GM19397 (cell line): Measurements from ENCODE around the gene KRTAP29-1.
"Not testable (repeated sequence)": the region's sequence is repeated elsewhere in the genome, so short reads cannot be mapped to it uniquely, and the experiment has no call there.

Experiments used
- ATAC-seq: cut with Tn5 transposase; IDR thresholded peaks from one replicate; pipeline ENCODE4 v1.9.1; 2021; ENCODE audit warnings: mild to moderate bottlenecking, moderate library complexity; ENCODE audit not compliant: unreplicated experiment

The KRTAP29-1 gene

DNA sequence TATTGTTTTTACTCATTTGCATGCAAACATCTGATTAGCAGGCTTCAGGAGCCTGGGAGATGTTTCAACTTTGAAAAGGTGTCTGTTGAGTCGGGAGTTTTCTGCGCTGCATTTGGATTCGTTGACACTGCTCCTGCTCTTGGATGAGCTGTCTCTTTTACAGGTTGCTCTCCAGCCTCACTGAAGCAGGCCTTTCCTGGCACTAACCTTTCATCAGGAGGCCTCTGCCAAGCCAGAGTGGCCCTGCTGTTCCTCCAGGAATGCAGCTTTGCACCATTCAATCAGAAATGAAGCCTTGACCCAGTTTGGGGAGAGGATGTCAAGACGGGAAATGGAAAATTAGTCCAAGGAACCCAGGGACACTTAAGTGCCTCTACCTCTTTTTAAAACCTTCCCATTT lies 330 bp upstream of the KRTAP29-1 start:
- no peak for ATAC-seq

DNA sequence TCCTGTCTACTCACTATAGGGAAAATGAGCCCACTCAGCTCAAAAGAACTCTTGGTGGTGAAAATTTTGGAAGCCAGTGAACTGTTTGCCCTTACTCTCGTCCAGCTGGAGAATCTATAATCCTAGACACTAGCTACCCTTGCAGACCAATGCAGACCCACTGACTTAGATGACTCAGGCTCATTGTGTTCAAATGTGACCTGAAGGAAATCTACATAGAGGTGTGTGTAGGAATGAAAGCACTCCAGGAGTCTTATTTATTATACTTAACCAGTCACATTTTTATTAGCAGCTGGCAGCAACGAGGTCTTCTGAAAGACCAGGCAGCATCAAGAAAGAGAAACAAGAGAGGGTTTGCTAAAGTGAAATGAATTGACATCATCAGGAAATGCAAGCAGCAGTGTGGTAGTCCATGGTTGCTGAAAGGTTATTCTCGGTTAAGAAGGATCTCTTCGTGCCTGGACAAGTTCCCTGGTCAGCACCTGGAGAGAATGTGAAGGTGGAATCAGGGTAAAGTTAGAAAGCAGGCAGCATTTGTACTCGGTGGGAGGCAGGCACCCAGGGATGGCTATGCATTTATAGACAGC lies 1.4 kb downstream of the KRTAP29-1 start:
- no peak for ATAC-seq

DNA sequence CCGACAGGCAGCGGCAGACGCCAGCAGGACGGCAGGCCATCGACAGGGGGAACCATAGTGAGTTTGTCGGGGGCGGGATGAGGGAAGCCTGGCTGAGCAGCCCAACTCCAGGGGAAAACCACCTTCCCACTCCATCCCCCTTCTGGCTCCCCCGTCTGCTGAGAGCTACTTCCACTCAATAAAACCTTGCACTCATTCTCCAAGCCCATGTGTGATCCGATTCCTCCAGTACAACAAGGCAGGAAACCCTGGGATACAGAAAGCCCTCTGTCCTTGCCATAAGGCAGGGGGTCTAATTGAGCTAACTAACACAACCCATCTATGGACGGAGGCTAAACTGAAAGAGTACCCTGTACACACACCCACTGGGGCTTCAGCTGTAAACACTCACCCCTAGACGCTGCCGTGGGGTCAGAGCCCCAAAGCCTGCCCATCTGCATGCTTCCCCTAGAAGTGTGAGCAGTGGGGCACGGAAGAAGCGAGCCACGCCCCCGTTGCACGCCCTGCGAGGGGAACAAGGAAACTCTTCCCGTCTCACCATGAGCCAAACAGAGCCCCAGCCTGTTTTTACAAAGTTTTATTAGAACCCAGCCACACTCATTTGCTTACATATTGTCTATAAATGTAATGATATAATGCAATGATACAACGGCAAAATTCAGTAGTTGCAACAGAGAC lies 4.1 kb downstream of the KRTAP29-1 start:
- ATAC-seq, result no peak

DNA sequence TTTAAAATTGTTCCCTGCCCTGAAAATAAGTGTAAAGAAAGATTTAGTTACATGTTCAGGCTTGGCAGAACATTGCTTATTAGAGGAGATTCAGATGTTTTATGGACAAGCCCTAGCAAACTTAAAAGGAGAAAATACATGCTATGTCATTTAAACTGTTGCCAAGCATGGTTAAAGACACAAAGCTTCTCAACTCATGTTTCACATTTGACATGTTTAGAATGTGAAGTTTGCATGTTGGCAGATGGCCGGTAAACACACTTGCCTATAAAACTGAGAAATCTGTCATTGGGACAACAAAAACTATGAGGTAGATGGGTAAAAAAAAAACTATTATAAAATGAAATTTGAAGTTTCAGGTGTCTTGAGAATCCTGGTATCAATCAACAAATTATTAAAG lies 5.8 kb downstream of the KRTAP29-1 start:
- no peak for ATAC-seq

DNA sequence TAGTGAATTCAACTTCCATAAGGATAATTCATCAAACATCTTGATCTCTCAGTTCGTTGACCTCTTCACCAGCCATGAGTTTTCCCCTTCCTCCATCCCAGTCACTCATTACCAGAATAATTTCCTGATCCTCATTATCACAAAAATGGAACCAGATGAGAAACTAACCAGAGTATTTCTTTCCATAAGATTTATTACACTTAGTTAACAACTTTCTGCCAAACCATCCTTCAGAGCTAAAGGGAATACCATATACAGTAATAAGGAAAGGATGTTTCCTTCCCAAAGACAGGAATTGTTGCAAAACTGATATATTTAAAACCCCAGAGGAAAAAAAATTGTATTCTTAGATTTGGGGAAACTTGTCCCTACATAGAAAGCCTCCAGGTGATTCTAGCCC lies 8.6 kb downstream of the KRTAP29-1 start:
- ATAC-seq, result no peak

DNA sequence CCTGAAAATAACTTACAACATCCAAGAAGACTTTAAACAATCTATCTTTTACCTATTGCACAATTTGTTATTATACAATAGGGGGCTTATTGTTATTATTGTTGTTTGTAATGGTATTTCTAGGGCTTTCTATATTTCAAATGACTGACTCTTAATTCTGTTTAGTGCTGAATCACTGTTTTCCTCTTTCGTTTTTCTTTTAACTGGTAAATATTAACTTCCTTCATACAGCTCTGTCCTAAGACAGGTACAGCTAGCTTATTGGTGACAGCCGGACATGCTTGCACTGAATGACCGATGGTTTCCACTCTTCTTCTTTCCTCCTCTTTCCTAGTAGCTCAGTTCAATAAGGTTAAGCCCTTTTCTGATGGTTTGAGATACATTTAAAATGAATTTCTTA lies 15.6 kb downstream of the KRTAP29-1 start:
- no peak for ATAC-seq

DNA sequence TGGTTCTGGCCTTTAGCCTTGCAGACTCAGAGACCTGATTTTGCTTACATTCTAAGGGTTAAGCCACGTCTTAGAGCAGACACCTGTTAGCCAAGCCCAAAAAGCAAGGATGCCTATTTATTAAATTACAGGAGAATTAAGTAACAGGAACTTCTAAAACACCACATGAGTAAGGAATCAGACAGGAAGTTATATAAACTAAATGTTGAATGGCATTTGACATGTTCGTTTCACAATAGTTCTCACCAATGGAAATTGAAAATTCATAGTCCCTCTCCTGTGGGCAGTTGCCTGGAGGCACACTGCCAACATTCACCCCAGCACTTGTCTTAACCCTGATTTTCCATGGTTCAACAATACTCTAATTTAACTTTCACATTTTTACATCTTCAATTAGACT lies 18.1 kb downstream of the KRTAP29-1 start:
- ATAC-seq, result no peak

DNA sequence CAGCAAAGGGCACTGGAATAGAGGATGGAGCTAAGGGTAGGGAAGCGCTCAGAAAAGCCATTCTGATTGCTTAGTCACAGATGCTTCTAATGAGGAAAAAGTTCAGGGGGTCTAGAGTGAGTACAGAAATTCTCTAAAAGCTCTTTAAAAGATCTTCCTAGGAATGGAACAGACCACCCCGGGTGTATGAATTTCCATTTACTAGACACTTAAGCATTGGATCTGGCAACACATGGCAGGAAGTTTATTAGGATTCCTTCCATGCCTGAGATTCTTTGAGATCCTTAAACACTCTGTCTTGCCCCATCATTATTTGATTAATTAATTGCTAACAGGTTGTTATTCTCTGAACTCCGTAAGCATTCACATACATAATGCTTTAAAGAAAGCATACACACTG lies 18.6 kb downstream of the KRTAP29-1 start:
- no peak for ATAC-seq

DNA sequence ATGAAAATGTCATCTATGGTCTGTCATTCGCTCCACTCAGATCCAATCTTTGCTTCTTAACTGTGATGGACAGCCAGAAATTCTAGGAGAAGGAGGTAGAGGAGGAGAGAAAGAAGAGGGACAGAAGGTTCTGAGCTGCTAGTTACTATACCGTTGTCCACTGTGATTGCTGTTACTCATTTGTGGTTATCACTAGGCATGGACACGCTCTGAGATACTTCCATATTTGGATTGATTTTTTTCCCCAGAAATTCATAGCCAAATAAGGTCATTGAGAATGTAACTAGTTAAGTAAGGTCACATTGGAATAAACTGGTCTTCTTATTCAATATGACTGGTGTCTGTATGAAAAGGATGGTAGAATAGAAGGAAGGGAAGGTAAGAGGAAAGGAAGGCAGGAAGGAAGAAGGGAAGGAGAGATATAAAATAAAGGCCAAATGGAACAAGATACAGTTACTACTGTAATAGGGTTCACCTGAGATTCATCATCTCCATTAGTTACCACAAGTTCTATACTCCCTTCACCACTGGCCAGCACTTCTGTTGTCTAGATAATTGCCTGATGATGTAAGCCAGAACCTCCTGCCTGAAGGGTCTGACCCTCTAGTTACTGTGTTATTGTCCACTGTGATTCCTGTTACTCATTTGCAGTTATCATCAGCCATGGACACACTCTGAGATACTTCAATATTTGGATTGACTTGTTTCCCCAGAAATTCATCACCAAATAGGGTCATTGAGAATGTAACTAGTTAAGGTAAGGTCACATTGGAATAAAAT lies 24.3 kb downstream of the KRTAP29-1 start:
- ATAC-seq, result no peak

DNA sequence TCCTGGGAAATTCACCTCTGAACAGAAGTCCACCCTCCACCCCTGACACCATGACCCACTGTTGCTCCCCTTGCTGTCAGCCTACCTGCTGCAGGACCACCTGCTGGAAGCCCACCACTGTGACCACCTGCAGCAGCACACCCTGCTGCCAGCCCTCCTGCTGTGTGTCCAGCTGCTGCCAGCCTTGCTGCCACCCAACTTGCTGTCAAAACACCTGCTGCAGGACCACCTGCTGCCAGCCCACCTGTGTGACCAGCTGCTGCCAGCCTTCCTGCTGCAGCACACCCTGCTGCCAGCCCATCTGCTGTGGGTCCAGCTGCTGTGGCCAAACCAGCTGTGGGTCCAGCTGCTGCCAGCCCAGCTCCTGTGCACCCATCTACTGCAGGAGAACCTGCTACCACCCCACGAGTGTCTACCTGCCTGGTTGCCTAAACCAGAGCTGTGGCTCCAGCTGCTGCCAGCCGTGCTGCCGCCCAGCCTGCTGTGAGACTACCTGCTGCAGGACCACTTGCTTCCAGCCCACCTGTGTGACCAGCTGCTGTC lies 26.9 kb downstream of the KRTAP29-1 start, which contains the start of gene KRTAP9-7:
KRTAP9-7 (plus strand) TSS at position 51 of the 543 bp plus-strand sequence; CDS start at position 51, 0 bp downstream.
- ATAC-seq, result not testable (repeated sequence)

DNA sequence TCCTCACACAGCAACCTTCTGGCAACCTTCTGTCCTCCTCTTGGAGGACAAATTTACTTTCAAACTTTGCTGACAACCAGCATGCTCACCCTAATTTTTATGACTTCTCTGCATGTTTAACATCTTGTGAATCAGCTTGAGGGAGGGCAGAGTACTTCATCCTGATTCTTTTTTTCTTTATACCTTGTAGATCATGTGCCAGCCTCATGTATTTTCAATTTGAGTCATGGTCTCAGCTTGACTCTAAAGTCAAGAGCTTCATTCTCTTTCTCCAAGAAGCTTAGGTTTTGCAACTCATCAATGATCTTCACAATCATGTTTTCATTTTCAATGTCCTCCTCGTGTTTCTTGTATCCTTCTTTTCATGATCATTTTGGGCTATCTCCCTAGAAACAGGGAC lies 30.8 kb downstream of the KRTAP29-1 start:
- no peak for ATAC-seq

DNA sequence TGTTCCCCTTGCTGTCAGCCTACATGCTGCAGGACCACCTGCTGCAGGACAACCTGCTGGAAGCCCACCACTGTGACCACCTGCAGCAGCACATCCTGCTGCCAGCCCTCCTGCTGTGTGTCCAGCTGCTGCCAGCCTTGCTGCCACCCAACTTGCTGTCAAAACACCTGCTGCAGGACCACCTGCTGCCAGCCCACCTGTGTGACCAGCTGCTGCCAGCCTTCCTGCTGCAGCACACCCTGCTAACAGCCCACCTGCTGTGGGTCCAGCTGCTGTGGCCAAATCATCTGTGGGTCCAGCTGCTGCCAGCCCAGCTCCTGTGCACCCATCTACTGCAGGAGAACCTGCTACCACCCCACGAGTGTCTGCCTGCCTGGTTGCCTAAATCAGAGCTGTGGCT lies 31.3 kb downstream of the KRTAP29-1 start:
- ATAC-seq, result not testable (repeated sequence)

DNA sequence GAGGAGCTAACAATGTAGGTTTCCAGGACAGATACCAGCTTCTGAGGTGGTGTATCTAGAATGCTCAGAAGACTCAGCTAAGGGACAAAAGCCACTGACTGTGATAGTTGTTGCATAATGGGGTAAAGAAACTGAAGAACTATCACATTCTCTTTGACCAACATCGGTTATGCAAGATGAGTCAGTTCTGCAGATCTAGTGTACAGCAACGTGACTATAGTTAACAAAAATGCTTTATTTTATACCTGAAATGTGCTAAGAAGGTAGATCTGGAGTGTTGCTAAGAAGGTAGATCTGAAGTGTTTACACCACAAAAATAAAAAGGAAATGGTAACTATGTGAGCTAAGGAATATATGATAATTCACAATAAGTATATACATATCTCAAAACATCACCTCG lies 34.9 kb downstream of the KRTAP29-1 start:
- no peak for ATAC-seq

DNA sequence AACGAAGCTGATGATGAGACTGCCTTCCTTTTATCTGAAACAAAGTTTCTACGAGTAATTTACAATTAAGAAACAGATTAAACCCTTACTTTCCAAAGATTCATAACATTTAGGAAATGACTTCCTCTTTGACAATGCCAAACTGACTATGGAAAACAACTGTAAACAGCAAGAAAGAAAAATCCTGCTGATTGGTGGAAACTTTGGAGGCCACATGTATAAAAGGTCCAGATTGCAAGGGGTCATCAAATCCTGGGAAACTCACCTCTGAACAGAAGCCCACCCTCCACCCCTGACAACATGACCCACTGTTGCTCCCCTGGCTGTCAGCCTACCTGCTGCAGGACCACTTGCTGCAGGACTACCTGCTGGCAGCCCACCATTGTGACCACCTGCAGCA lies 37.6 kb downstream of the KRTAP29-1 start, which contains the start of gene KRTAP9-6:
KRTAP9-6 (plus strand) TSS at position 301 of the 400 bp plus-strand sequence; CDS start at position 301, 0 bp downstream.
- no peak for ATAC-seq

DNA sequence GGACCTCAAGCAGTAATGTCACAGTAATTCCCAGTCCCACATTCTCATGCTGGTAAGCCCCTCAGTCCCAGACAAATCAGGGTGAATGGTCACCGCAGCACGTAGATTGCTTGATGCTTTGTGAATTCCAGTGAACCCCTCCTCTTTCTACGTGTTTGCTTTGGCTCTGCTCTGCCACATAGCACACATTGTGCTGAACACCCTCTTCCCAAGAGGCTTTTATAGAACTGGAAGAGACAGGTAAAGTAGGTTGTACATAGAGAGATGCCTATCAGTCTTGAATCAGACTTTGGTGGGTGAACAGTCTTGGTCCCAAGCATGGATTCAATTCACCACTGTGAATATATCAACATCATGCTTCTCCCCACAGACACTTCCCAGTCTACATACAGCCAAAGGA lies 38.1 kb downstream of the KRTAP29-1 start:
- ATAC-seq, result no peak

DNA sequence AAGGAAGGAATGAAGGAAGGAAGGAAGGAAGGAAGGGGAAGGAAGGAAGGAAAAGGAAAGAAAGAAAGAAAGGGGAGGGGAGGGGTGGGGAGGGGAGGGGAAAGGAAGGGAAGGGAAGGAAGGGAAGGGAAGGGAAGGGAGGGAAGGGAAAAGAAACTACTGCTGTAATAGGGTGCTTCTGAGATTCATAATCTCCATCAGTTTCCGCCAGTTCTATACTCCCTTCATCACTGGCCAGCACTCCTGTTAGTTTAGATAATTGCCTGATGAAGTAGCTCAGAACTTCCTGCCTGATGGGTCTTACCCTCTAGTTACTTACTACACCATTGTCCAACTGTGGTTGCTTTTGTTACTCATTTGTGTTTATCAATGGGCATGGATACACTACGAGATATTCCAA lies 39.4 kb downstream of the KRTAP29-1 start:
- ATAC-seq, result no peak

DNA sequence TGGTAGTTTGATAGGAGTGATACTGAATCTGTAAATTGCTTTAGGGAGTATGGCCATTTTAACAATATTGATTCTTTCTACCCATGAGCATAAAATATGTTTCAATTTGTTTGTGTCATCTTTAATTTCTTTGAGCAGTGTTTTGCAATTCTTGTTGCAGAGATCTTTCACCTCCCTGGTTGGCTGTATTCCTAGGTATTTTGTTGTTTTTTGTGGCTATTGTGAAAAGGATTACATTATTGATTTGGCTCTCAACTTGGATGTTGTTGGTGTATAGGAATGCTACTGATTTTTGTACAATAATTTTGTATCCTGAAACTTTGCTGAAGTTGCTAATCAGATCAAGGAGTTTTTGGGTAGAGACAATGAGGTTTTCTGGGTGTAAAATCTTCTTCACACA lies 44.2 kb downstream of the KRTAP29-1 start:
- ATAC-seq, result no peak

DNA sequence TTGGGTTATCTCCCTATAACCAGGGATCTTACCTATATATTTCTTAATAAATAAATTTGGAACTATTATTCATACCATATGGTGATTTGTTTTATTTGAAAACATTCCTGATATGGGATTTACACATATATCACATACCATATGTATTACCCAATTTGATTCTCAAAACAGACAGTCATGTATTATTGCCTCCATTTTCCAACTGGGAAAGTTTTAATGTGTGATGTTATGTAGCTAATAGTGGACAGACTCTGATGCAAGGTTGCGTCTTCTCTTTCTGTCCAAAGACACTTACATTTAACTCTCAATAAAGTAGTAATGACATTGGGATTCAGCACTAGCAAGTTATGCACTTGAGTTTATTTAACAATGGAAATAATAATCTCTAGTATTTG lies 46.4 kb downstream of the KRTAP29-1 start:
- ATAC-seq, result no peak

DNA sequence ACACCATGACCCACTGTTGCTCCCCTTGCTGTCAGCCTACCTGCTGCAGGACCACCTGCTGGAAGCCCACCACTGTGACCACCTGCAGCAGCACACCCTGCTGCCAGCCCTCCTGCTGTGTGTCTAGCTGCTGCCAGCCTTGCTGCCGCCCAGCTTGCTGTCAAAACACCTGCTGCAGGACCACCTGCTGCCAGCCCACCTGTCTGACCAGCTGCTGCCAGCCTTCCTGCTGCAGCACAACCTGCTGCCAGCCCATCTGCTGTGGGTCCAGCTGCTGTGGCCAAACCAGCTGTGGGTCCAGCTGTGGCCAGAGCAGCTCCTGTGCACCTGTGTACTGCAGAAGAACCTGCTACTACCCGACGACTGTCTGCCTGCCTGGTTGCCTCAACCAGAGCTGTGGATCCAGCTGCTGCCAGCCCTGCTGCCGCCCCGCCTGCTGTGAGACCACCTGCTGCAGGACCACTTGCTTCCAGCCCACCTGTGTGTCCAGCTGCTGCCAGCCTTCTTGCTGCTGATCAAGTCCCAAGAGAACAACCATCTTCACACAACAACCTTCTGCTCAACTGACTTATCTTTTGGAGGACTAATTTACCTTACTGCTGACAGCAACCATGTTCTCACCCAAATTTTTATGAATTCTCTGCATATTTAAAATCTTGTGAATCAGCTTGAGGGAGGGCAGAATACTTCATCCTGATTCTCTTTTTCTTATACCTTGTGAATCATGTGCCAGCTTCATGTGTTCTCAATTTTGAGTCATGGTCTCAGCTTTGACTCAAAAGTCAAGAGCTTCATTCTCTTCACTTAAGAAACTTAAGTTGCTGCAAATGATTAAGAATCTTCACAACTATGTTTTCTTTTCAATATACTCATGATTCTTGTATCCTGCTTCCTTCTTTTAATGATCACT lies 47.0 kb downstream of the KRTAP29-1 start, which contains the start of gene KRTAP9-9:
KRTAP9-9 (plus strand) TSS at position 4 of the 910 bp plus-strand sequence.
- not testable (repeated sequence) for ATAC-seq

DNA sequence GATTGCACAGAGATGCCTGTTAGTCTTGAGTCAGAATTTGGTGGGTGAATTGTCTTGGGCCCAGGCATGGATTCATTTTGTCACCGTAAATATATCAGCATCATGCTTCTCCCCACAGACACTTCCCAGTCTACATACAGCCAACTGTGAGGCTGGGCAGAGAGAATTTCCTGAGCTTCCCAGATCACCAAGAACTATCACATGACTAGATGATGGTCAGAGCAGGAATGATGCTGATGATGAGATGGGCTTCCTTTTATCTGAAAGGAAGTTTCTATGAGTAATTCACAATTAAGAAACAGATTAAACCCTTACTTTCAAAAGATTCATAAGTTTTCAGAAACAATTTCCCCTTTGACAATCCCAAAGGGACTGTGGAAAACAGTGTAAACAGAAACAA lies 47.8 kb downstream of the KRTAP29-1 start:
- no peak for ATAC-seq
